ENCODE data around the gene FAF1.

FAF1 gene

GRCh38 chr1:50570066-50570468 lies 390.0 kb downstream of the FAF1 start:
- TF ChIP-seq, protein P1, sequence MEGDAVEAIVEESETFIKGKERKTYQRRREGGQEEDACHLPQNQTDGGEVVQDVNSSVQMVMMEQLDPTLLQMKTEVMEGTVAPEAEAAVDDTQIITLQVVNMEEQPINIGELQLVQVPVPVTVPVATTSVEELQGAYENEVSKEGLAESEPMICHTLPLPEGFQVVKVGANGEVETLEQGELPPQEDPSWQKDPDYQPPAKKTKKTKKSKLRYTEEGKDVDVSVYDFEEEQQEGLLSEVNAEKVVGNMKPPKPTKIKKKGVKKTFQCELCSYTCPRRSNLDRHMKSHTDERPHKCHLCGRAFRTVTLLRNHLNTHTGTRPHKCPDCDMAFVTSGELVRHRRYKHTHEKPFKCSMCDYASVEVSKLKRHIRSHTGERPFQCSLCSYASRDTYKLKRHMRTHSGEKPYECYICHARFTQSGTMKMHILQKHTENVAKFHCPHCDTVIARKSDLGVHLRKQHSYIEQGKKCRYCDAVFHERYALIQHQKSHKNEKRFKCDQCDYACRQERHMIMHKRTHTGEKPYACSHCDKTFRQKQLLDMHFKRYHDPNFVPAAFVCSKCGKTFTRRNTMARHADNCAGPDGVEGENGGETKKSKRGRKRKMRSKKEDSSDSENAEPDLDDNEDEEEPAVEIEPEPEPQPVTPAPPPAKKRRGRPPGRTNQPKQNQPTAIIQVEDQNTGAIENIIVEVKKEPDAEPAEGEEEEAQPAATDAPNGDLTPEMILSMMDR (IDR thresholded peaks at IDR 0.05; ENCODE audit: extremely low read depth, insufficient read depth, missing control alignments), result no peak
- DNase-seq (ENCODE audit: low spot score), result no peak
- in situ Hi-C loops (cut with MboI; ENCODE audit: low pct_unique_long_range_greater_than_20kb, low sequenced_read_pairs, unreplicated experiment), result no loop called here

DNA sequence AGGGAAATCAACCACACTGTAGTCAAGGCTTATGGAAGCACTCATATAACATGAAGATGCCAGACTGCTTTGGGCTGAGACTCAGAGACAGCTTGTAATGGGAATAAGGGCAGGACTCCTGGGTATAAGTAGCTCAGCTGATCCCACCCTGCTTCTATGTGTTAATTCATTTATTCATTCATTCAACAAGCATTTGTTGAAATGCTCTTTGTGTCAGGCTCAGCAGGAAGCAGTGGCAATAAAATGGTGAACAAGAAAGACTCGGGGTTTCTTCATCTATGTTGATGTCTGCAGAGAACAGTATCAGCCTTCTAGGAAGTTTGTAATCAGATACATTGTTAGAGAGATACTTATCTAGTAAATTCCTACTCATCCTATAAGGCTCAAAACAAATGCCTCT lies 391.3 kb downstream of the FAF1 start:
- in situ Hi-C loops (cut with MboI; ENCODE audit: low pct_unique_long_range_greater_than_20kb, low sequenced_read_pairs, unreplicated experiment), result no loop called here
- TF ChIP-seq, protein P1 (IDR thresholded peaks at IDR 0.05; ENCODE audit: extremely low read depth, insufficient read depth, missing control alignments), result no peak
- DNase-seq (ENCODE audit: low spot score), result no peak

DNA sequence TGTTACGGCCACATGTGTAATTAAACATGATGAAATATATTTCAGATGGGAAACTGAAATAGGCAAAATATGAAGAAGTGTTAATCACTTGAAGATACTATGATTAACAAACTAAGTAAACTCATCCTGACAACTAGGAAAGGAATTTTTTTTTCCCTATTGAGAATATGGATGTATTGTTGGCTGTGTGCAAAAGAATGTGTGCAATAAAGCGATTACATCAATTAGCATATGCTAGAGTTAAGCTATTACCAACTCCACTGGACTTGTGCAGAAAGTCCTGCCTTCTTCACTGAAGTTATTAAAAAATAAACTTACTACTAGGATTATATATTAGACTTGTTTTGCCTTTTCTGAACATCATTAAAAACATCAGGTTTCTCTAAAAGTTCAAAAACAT lies 393.7 kb downstream of the FAF1 start:
- DNase-seq (ENCODE audit: low spot score), result no peak
- in situ Hi-C loops (cut with MboI; ENCODE audit: low pct_unique_long_range_greater_than_20kb, low sequenced_read_pairs, unreplicated experiment), result no loop called here
- TF ChIP-seq, protein P1 (IDR thresholded peaks at IDR 0.05; ENCODE audit: extremely low read depth, insufficient read depth, missing control alignments), result no peak

DNA sequence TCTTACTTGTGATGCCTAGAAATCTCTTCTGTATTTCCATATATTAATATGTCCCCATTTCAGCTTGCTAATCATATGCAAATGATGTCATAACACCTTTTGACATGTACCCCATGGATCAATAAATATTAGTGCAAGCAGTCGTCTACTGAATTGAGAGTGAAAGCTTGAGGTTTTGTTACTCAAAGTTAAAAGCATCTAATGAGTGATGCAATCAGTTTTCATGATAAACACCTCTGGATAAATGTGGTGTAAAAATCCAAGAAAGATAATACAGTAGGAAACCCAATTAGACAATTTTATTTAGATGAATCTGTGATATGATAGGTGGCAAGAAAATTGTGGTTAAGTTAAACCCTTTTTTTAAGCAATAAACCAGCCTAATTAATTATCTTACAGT lies 395.6 kb downstream of the FAF1 start:
- DNase-seq (ENCODE audit: low spot score), result no peak
- TF ChIP-seq, protein P1 (IDR thresholded peaks at IDR 0.05; ENCODE audit: extremely low read depth, insufficient read depth, missing control alignments), result no peak
- in situ Hi-C loops (cut with MboI; ENCODE audit: low pct_unique_long_range_greater_than_20kb, low sequenced_read_pairs, unreplicated experiment), result no loop called here

- no peak for DNase-seq (ENCODE audit: low spot score)
- TF ChIP-seq, protein P1 (IDR thresholded peaks at IDR 0.05; ENCODE audit: extremely low read depth, insufficient read depth, missing control alignments), result no peak
- in situ Hi-C loops (cut with MboI; ENCODE audit: low pct_unique_long_range_greater_than_20kb, low sequenced_read_pairs, unreplicated experiment), result no loop called here
These were observed 398.0 kb downstream of the FAF1 start for GRCh38 chr1:50562106-50562505.

DNA sequence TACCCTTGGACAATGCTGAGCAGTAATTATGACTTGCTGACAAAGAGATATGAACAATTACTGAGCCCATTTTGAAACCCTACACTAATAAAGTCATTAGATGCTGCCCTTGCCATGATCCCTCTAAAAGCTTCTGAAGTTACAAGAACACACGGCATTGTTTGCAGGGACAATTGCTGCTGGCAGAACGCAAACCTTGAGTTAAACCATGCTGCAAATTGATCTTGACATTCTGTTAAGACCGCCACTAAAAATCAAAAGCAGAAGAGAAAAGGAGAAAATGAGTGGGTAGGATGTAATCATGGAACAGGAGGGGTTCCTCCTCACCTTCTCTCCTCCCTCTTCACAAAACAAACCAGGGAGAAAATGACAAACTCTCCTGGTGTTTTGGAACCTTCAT lies 400.6 kb downstream of the FAF1 start:
- TF ChIP-seq, protein P1 (IDR thresholded peaks at IDR 0.05; ENCODE audit: extremely low read depth, insufficient read depth, missing control alignments), result no peak
- in situ Hi-C loops (cut with MboI; ENCODE audit: low pct_unique_long_range_greater_than_20kb, low sequenced_read_pairs, unreplicated experiment), result no loop called here
- no peak for DNase-seq (ENCODE audit: low spot score)

DNA sequence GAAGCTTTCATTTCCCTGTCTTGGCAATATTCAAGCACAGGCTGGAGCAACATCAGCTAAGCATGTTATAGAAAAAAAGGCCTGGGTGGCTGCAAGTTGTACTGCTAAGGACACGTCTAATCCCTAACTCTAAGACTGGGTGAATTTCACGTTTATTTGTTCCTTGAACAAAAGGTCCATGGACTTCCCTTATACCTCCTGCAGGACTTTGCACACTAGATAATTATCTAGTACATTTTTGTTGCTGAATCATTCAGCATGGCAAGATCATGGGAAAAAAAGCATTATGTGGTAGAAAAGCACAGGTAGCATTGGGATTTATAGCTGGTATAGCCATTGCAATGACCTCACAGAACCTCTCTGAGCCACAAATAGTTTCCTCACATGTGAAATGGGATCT lies 406.1 kb downstream of the FAF1 start:
- no peak for DNase-seq (ENCODE audit: low spot score)
- in situ Hi-C loops (cut with MboI; ENCODE audit: low pct_unique_long_range_greater_than_20kb, low sequenced_read_pairs, unreplicated experiment), result no loop called here
- TF ChIP-seq, protein P1 (IDR thresholded peaks at IDR 0.05; ENCODE audit: extremely low read depth, insufficient read depth, missing control alignments), result no peak
